Tibial nerve (tissue), 4 donors: ENCODE measurements around the gene NMRK1.

Experiments
- EP300 ChIP-seq, 2 donors: sonication (generic); formaldehyde crosslinking; IDR thresholded peaks; one replicate each; pipeline ENCODE4 v1.6.1; 2017; ENCODE audit warnings: antibody characterized with exemption in 2 of 2, mild to moderate bottlenecking in 1 of 2
- TF ChIP-seq, protein P1 (sequence below), 5 experiments: fragments of 200-600 bp in 3 of 5; fragments of 450-650 bp in 2 of 5; sonication (generic) in 3 of 5; IDR thresholded peaks; one replicate each; pipeline ENCODE4 v1.5.1; 2016 to 2019; ENCODE audit warnings: antibody characterized with exemption in 5 of 5, mild to moderate bottlenecking in 3 of 5, moderate library complexity in 2 of 5

DNA sequence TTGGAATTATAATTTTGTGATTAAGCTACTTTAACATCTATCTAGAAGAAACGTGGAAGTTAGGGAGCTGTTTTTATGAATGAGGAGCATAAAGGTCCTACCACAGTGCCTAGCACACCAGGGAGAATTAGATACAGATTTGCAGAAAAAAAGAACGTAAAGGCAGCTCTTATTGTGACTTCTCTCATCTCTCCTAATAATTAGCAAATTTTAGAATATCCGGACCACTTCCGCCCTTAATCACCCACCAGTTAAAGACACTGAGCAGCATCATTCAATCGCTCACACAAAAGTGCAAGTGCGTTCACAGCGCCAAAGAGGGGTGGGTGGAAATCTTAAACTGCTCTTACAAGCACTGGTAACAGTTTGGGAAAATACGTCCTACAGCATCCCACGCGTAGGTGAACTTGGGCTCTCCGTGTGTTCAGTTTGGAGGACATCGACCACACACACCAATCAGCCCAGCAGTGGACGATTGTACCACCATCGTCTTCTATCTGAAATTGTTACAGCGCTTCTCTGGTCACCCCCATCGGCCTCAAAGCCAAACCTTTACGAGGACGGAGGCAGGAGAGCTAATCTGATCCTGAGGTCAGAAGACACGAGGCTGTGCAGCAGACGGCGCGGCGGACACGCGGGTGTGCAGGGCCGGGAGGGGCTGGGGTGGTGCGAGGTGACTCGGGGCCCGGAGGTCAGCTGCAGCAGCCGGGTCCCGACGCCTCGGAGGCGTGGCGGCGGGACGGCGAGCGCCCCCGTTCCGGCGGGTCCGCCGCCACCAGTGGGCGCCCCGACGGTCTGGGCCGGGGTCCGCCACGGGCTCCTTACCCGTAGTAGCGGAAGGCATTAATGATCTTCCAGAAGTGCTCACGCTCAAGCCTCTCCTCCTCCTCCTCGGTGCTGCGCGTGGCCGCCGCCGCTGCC lies 60.5 kb downstream of the NMRK1 start:
- TF ChIP-seq, protein P1, sequence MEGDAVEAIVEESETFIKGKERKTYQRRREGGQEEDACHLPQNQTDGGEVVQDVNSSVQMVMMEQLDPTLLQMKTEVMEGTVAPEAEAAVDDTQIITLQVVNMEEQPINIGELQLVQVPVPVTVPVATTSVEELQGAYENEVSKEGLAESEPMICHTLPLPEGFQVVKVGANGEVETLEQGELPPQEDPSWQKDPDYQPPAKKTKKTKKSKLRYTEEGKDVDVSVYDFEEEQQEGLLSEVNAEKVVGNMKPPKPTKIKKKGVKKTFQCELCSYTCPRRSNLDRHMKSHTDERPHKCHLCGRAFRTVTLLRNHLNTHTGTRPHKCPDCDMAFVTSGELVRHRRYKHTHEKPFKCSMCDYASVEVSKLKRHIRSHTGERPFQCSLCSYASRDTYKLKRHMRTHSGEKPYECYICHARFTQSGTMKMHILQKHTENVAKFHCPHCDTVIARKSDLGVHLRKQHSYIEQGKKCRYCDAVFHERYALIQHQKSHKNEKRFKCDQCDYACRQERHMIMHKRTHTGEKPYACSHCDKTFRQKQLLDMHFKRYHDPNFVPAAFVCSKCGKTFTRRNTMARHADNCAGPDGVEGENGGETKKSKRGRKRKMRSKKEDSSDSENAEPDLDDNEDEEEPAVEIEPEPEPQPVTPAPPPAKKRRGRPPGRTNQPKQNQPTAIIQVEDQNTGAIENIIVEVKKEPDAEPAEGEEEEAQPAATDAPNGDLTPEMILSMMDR (IDR thresholded peaks at IDR 0.05) = no peak
- TF ChIP-seq EP300 (IDR thresholded peaks at IDR 0.05) = no peak
